Measurements from ENCODE around the gene OXNAD1.
"Not testable (repeated sequence)": the region's sequence is repeated elsewhere in the genome, so short reads cannot be mapped to it uniquely, and the experiment has no call there.

OXNAD1 gene

GRCh38 chr3:16309558-16309957 lies 44.5 kb downstream of the OXNAD1 start:
- no peaks in the 10 kb centered on the region for H3K9me3 ChIP-seq (ENCODE audit: control insufficient read depth, low read length)
- no peak overlapping the region for H3K27ac ChIP-seq
- H3K36me3 ChIP-seq (ENCODE audit: control insufficient read depth, insufficient read depth, low read length), result no peaks in the 10 kb centered on the region
- H3K4me3 ChIP-seq (ENCODE audit: low read depth, low read length), result no peak overlapping the region
- TF ChIP-seq CTCF (IDR thresholded peaks at IDR 0.05), result no peak
- no peaks in the 10 kb centered on the region for H3K4me1 ChIP-seq
- H3K9ac ChIP-seq, result no peak overlapping the region
- no peaks in the 10 kb centered on the region for H3K79me2 ChIP-seq
- no peaks in the 10 kb centered on the region for H3K27me3 ChIP-seq (ENCODE audit: control insufficient read depth, insufficient read depth, low read length)
- no peak overlapping the region for H3K4me2 ChIP-seq (ENCODE audit: low read length)
- no peak overlapping the region for H2AFZ ChIP-seq

- not testable (repeated sequence) for H3K27ac ChIP-seq; H3K9me3 ChIP-seq (ENCODE audit: control insufficient read depth, low read length); H3K4me1 ChIP-seq; H3K4me3 ChIP-seq (ENCODE audit: low read depth, low read length); H3K4me2 ChIP-seq (ENCODE audit: low read length); H3K9ac ChIP-seq; H3K79me2 ChIP-seq; H3K36me3 ChIP-seq (ENCODE audit: control insufficient read depth, insufficient read depth, low read length); H2AFZ ChIP-seq; H3K27me3 ChIP-seq (ENCODE audit: control insufficient read depth, insufficient read depth, low read length)
Observed at GRCh38 chr3:16310486-16310885, 45.5 kb downstream of the OXNAD1 start.

GRCh38 chr3:16311960-16312451 lies 47.0 kb downstream of the OXNAD1 start:
- TF ChIP-seq CTCF (IDR thresholded peaks at IDR 0.05), result no peak
- Histone ChIP-seq H3K4me2 (ENCODE audit: low read length) (no peak overlapping the region), H3K9me3 (ENCODE audit: control insufficient read depth, low read length) (no peaks in the 10 kb centered on the region), H3K9ac (no peak overlapping the region), H3K4me3 (ENCODE audit: low read depth, low read length) (no peak overlapping the region), H3K36me3 (ENCODE audit: control insufficient read depth, insufficient read depth, low read length) (no peaks in the 10 kb centered on the region), H2AFZ (no peak overlapping the region), H3K27me3 (ENCODE audit: control insufficient read depth, insufficient read depth, low read length) (no peaks in the 10 kb centered on the region), H3K79me2 (no peaks in the 10 kb centered on the region), H3K27ac (no peak overlapping the region), H3K4me1 (no peaks in the 10 kb centered on the region)

GRCh38 chr3:16313886-16314645 lies 49.1 kb downstream of the OXNAD1 start:
- no peak overlapping the region for H2AFZ ChIP-seq
- no peak overlapping the region for H3K4me2 ChIP-seq (ENCODE audit: low read length)
- H3K79me2 ChIP-seq, result no peaks in the 10 kb centered on the region
- H3K9me3 ChIP-seq (ENCODE audit: control insufficient read depth, low read length), result no peaks in the 10 kb centered on the region
- H3K36me3 ChIP-seq (ENCODE audit: control insufficient read depth, insufficient read depth, low read length), result no peaks in the 10 kb centered on the region
- no peak for TF ChIP-seq CTCF (IDR thresholded peaks at IDR 0.05)
- H3K9ac ChIP-seq, result no peak overlapping the region
- H3K4me1 ChIP-seq, result no peaks in the 10 kb centered on the region
- no peaks in the 10 kb centered on the region for H3K27me3 ChIP-seq (ENCODE audit: control insufficient read depth, insufficient read depth, low read length)
- H3K4me3 ChIP-seq (ENCODE audit: low read depth, low read length), result no peak overlapping the region
- no peak overlapping the region for H3K27ac ChIP-seq

- H3K4me1 ChIP-seq, result no peaks in the 10 kb centered on the region
- no peak overlapping the region for H3K4me2 ChIP-seq (ENCODE audit: low read length)
- H2AFZ ChIP-seq, result no peak overlapping the region
- no peaks in the 10 kb centered on the region for H3K36me3 ChIP-seq (ENCODE audit: control insufficient read depth, insufficient read depth, low read length)
- H3K27me3 ChIP-seq (ENCODE audit: control insufficient read depth, insufficient read depth, low read length), result no peaks in the 10 kb centered on the region
- no peaks in the 10 kb centered on the region for H3K9me3 ChIP-seq (ENCODE audit: control insufficient read depth, low read length)
- no peaks in the 10 kb centered on the region for H3K79me2 ChIP-seq
- H3K4me3 ChIP-seq (ENCODE audit: low read depth, low read length), result no peak overlapping the region
- TF ChIP-seq CTCF (IDR thresholded peaks at IDR 0.05), result no peak
- no peak overlapping the region for H3K9ac ChIP-seq
- no peak overlapping the region for H3K27ac ChIP-seq
Observed at GRCh38 chr3:16315623-16316022, 50.6 kb downstream of the OXNAD1 start.
